PC-9 (cell line): ENCODE results near the gene PTPRD.

Experiments
- EZH2 ChIP-seq: fragments of 200-600 bp; sonication (generic); IDR thresholded peaks from 2 replicates; pipeline ENCODE4 v1.8.0; 2017; ENCODE audit warnings: antibody characterized with exemption, low read depth
- TF ChIP-seq, protein P1 (sequence below): fragments of 200-600 bp; sonication (generic); conservative IDR thresholded peaks from 2 replicates; pipeline ENCODE4 v1.6.1; 2017; ENCODE audit warnings: mixed run types, antibody characterized with exemption, mild to moderate bottlenecking, moderate library complexity

GRCh38 chr9:9231946-9232345, 1380.9 kb downstream of the PTPRD start:
- TF ChIP-seq, protein P1, sequence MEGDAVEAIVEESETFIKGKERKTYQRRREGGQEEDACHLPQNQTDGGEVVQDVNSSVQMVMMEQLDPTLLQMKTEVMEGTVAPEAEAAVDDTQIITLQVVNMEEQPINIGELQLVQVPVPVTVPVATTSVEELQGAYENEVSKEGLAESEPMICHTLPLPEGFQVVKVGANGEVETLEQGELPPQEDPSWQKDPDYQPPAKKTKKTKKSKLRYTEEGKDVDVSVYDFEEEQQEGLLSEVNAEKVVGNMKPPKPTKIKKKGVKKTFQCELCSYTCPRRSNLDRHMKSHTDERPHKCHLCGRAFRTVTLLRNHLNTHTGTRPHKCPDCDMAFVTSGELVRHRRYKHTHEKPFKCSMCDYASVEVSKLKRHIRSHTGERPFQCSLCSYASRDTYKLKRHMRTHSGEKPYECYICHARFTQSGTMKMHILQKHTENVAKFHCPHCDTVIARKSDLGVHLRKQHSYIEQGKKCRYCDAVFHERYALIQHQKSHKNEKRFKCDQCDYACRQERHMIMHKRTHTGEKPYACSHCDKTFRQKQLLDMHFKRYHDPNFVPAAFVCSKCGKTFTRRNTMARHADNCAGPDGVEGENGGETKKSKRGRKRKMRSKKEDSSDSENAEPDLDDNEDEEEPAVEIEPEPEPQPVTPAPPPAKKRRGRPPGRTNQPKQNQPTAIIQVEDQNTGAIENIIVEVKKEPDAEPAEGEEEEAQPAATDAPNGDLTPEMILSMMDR = no peak
- TF ChIP-seq EZH2 = no peak
